Left forelimb (tissue), 1 donor: ENCODE results near the gene ALDH3B1.

Source experiments
- DNase-seq: peaks from one replicate; pipeline ENCODE4 v3.0.0-alpha.2; 2018; ENCODE audit warnings: low spot score

ALDH3B1 gene

DNA sequence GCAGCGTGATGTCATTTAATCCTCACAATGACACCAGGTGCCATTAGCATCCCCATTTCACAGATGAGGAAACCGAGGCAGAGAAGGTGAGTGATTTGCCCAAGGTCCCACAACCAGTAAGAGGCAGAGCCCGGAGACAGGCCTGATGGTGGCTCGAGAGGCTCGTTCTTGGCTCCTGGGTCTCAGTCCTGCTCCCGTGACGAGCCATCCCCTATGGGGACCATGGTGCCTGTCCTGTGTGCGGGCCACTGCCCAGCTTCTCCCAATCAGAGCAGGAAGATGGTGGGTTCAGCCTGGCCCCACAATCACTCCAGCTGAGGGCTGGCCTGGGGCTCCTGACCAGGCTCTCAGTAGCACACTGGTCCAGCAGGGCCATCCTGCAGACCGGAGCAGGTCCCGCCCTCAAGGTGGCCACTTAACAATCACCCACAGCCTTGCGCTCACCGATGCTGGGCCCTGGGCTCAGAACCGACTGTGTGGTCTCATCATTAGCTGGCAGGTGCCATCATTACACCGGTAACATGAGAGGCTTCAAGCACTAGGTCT, 3.6 kb downstream of the ALDH3B1 start:
- DNase-seq: no peak

DNA sequence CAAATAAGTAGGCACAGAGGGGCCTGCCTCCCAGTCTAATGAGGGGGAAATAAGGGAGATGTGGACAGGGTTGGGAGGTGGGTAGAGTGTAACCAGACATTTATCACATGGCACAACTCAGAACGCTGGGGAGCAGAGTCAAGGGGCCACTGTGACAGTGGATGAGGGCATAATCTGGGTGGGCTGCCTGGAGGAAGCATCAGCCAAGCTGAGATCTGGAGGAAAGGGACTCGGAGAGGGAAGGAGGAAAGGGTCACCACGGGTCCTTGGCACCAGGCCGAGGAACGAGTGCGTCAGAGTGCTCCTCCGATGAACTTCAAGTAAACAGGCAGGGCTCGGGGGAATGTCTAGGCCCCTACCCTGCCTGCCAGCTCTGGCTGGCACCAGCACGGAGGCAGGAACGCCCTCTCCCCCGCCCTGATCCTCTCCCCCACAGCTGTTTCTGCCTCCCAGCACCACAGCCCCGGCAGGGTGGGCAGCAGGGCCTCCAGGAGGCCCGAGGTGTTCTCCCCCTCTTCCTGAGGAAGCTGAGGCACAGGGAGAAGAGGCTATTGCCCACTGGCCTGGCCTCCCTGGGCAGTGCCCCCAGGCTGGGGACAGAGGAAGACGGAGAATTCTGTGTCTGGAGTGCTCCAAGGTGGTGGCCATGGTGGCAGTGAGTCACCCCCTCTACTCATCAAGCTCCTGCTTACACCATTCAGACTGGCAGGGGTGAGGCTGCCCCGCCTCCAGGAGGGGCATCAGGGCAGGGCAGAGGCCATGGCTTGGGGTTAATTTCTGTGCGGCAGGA, 4.2 kb downstream of the ALDH3B1 start:
- no peak for DNase-seq

DNA sequence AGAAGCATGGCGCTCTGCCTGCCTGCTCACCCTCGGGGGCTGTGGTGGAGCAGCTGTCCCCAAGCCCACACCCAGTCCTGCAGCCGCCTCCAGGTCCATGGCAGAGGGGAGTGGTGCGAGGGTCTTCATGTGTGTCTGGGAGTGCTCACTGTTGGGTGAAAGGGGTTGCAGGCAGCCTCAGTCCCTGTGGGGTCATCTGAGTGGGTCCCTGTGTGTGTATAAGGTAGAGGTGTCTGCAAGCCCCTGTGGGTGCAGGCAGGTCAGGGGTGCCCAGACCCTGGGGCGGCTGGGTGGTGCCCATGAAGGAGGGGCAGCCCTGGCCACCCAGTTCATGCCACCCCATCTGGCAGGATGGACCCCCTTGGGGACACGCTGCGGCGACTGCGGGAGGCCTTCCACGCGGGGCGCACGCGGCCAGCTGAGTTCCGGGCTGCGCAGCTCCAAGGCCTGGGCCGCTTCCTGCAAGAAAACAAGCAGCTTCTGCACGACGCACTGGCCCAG, 4.9 kb downstream of the ALDH3B1 start:
- no peak for DNase-seq

DNA sequence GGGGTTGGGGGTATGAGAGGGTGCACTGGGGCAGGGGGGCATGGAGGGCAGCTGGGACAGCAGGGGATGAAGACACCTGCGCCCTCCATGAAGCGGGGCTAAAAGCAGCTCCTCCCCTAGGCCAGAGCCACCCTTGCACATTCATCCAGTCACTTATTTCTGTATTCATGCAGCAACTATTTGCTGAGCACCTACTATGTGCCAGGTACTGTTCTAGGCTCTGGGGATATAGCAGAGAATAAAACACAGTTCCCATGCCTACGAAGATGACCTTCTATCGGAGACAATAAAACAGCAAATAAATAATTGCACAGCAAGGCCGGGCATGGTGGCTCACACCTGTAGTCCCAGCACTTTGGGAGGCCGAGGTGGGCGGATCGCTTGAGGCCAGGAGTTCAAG, 5.3 kb downstream of the ALDH3B1 start:
- no peak for DNase-seq

DNA sequence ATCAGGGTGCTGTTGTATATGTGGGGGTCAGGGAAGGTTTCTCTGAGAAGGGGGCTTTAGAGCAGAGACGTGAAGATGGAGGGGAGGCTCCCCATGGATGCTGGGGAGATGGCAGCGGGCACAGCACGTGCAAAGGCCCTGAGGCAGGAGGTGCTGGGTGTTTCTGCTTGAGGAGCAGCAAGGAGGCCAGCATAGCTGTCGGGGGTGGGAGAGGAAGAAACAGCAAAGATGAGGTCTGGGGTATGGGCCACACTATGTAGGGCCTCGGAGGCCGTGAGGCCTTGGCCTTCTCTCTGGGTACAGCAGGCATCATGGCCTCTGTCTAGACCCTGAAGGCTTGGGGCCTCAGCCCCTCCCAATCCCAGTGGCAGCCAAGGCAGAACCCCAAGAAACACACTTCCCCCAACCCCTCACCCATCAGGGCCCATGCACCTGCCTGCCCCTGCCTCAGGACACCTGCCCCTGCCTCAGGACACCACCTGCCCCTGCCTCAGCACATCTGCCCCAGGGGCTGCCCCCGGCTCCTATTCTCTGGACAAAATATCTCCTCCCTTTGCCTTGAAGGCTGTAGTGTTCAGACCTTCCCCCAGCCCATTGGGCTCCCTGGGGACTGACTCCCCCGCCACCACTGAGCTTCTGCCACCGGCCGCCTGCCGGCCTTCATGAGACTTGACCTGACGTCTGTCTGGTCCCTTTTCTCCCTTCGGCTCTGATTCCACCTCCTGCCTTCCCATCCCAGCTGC, 6.2 kb downstream of the ALDH3B1 start:
- no peak for DNase-seq

DNA sequence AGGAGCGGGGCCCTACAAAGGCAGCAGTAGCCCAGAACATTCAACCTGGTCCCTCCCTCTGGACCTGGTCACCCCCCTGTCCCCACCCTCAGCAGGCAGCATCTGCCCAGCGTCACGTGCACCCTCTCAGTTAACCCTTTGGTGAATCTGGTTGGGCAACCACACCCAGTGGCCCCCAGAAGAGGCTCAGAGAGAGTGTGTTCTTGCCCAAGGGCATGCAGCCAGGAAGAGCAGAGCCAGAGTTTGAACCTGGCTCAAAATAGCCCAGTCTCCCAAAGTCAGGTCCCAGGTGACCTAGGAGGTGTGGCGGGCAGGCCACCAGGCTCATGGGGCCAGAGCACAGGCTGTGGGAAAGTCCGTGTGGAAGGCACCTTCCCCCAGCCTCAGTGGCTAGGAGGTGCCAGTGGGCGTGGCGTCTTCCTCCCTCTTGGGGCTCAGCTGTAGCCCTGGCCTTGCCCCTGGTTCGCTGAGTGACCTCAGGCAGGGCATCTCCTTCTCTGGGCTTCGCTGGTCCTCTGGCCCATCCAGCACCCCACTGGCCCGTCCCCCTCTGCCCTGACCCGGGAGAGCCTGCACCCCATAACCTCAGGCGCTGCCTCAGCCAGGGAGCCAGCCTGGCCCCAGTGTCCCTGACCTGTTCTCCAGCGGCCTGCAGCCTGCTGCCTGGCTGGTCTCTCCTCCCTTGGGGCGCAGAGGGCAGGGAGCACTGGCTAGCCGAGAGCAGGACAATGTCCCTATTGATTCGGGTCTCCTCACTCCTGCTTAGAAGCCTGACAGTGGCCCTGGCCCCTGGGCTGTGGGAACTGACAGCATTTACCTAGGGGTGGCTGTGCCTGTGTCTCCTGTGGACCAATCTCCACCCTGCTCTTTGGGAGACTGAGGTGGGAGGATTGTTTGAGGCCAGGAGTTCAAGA, 7.0 kb downstream of the ALDH3B1 start:
- no peak for DNase-seq

DNA sequence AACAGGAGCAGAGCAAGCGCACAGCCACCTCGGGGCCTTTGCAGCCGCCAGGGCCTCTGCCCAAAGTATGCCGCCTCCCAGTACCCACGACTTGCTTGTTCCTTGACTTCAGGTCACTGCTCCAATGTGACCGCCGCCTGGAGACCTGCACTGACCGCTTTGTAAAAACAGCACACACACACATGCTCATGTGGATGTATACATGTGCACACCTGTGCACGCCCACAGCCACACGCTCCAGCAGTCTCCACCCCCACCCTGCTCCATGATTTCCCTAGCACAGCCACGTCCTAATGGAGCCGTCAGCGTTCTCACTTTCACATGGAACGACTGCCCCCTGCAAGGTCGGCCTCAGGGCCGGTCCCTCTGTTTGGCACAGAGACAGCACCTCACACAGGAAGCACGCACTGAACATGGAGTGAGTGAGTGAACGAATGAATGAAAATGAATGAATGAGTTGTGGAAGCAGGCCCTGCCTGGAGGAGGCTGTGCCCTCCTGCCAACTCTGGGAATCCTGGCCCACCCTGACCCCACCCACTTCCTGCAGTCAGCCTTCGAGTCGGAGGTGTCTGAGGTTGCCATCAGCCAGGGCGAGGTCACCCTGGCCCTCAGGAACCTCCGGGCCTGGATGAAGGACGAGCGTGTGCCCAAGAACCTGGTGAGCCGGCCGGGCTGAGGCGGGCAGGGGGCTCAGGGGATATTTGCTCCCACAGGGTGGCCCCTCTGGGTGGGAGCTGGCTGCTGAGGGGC, 8.0 kb downstream of the ALDH3B1 start:
- DNase-seq: no peak

DNA sequence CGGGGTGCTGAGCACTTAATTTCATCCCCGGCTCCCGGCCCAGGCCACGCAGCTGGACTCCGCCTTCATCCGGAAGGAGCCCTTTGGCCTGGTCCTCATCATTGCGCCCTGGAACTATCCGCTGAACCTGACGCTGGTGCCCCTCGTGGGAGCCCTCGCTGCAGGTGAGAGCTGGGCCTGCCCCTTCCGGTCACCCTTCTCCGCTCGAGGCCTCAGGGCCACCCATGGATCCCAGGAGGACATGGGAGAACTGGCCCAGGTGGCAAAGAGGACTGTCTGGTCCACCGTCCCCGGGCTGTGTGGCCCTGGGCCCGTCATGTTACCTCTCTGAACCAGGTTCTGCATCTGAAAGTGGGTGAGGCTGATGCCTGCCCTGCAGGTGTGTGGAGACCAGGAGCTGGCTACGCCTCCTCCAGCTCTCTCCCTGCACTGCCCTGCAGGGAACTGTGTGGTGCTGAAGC, 8.6 kb downstream of the ALDH3B1 start:
- no peak for DNase-seq

DNA sequence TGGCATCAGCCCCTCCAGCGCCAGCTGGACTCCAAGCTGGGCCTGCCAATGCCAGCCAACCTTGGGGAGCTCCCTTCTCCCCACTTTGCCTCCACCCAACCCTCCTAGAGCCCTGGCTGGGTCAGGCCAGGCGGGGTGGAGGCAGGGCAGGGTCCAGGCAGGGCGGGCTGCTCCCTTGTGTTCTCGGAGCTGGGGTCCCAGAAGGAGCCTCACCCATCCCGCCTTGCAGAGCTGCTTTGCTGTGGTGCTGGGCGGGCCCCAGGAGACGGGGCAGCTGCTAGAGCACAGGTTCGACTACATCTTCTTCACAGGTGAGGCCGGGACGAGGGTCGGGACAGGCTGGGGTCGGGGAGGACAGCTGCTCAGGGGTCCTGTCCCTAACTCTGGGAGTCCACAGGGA, 9.4 kb downstream of the ALDH3B1 start:
- no peak for DNase-seq

DNA sequence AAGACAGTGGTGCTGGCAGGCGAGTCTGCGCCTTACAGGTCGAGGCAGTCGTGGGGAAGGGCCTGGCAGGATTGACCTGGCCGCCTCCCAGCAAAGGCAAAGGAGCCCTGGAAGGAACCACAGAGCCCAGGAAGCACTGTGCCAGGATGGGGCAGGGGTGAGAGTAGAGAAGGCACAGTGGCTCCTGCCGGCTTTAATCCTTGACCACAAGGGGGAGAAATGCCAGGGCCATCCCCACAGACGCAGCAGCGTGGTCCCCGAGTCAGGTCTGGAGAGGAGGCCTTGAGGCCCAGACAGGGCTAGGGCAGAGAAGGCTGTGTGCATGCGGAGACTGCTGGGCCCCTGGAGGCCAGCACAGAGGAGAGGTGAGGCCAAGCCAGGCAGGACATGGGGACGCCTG, 10.4 kb downstream of the ALDH3B1 start:
- DNase-seq: no peak

DNA sequence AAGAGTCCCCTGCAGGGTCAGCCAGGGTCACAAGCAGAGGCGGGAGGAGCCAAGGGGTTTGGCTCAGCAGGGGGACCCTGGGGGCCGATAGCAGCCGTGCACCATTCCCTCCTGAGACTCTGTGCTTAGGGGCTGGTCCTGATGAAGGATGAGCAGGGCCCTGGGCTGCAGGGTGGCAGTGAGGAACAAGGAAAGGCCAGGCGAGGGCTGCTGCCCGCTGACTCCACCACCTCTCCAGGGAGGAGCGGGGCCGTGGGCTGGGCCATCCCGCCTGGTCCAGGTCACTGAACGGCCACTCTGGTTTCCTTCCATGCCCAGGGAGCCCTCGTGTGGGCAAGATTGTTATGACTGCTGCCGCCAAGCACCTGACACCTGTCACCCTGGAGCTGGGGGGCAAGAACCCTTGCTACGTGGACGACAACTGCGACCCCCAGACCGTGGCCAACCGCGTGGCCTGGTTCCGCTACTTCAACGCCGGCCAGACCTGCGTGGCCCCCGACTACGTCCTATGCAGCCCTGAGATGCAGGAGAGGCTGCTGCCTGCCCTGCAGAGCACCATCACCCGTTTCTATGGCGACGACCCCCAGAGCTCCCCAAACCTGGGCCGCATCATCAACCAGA, 11.2 kb downstream of the ALDH3B1 start:
- DNase-seq: no peak

DNA sequence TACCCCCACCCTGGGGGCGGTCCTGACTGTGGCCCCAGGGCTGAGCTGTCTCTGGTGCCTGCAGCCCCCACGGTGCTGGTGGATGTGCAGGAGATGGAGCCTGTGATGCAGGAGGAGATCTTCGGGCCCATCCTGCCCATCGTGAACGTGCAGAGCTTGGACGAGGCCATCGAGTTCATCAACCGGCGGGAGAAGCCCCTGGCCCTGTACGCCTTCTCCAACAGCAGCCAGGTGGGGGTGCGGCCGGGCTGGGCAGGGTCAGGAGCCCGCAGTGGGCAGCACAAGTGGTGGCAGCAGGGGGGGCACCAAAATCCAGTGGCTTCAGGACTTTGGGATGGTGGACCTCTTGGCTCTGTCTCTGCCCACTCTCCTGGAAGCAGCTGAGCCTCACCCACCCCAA, 12.4 kb downstream of the ALDH3B1 start:
- DNase-seq: no peak

DNA sequence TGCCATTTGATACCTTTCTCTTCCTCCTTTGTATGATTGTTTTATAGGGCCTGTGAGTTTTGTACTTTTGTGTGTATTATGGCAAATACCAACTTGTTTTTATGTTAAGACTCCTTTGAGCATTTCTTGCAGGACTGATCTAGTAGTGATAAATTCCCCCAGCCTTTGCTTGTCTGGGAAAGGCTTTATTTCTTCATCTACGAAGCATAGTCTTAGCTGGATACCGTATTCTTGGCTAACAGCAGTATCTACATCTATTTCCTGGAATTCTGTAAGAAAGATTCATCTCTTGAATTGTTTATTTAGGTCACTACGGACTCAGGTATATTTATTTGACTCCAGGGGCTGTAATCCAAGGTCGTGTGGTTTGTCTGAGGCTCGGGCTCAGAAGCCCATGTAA, 14.4 kb downstream of the ALDH3B1 start:
- DNase-seq: no peak

DNA sequence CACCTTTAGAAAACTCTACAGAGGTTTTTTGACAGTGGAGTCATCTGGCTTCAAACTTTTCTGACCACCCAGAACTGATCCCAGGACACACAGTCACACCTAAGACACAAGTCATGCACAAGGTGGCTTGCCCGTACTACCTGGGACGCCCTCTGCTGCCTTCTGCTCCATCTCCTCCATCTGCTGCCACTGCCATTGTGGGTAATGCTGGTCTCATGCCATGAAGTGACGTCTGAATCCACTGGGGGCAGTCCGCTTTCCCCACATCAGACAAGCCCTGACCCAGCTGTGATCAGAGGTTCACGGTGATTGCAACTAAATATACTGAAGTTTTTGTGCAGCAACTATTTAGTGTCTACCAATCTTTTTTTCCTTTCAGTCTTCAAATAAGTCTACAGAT, 14.9 kb downstream of the ALDH3B1 start:
- DNase-seq: no peak

DNA sequence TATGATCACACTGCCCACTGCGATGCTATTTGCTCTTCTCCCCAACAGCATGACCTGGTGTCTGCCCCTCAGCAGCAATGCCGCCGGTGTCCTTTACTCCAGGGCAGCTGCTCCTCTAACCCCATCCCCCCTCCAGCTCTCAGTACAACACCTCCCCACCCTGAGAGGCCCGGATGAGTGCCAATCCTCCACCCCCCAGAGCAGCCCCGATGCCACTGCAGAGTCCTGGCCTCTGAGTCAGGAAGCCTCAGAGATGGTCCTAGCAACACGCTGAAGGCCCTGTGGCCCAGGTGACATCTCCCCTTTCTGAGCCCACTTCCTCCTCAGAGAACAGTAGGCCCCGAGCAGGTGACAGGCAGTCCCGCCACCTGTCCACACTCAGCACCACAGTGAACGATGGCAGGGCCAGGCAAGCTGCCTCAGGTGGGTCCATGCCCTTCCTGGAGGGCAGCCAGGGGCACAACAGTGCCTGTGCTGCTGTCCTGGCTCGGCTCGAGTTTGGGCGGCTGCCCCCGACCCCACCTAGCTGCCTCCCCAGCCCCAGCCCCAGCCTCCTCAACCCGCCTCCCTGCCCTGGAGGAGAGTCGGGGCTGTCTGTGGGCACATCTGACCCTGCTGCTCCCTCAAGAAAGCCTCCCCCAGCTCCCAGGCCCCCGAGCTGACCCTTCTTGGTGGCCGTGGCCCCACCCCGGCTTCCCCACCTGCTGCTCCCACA, 16.4 kb downstream of the ALDH3B1 start:
- DNase-seq: no peak

DNA sequence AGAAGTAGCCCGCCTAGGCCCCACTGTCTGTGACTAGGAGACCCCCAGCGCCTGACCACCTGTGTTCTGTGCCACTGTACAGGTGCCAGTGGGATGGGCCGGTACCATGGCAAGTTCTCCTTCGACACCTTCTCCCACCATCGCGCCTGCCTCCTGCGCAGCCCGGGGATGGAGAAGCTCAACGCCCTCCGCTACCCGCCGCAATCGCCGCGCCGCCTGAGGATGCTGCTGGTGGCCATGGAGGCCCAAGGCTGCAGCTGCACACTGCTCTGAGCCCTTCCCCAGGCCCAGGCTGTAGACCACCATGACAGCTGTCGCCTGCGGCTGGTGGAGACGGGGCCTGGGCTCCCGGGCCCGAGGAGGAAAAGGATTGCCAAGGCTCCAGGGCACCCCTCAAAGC, 17.5 kb downstream of the ALDH3B1 start:
- DNase-seq: no peak

DNA sequence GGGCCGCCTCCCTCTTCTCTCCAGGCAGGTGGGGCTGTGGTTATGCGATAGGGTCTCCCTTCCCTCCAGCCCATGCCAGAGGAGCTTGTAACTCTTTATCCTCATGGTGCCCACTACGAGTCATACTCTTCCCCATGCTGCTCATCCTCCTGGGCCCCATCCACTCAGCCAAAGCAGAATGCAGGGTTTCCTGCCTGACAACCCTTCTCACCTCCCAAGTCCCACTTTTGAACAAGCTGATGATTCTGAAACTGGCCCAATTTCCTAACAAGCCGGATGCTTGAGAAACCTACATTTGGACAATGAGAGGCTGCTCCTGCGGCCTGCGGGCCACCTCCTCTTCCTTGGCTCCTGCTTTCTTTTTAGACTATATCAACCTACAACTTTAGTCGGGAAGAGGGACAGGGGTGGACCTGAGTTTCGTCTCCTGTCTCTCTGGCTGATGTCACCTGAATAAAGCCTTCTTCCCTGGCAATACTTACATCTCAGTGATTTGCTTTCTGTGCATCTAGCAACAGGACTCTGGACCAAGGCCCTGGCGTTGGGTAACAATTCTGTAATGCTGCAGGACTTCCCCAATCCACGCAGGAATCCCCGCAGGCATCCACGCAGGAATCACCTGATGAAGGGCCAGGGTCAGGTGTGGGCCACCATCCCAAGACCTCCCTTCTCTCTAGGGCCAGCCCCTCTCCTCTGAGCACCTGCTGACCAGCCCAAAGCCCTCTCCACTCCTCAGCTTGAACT, 18.8 kb downstream of the ALDH3B1 start:
- DNase-seq: no peak

DNA sequence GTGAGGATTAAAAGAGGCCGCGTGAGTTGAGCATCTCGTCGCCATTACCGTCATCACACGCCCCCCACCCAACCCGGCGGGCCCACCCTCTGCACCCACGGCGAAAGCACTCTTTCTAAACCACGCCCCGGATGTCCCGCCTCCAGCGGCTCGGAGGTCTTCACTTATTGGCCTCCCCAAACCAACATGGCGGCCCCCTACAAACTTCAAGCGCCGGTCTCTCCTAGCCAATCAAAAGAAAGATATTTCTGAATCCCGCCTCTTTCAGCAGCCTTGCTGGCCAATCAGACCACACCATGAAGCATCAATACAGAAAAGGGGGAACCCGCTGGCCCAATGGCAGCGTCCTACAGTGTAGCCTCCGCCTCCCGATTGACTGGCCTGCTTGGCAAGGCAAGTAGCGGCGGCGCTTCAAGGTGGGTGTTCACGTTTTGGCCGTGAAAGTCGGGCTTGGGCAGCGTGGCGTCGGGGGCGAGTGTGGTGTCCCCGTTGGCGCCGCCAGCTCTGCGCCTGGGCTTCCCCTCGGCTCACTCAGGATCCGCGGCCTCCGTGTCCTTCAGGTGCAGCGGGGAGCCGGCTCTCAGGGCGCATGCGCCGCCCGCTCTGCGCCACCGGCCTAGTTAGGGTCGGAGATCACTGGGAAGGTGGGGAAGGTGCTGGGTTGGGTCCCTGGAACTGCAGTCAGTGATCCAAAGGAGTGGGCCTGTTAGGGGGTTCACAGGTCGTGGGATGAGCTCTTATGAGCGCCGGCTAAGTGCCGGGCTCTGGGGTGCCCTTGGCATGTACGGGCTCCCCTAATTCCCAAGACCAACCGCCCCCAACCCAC, 20.4 kb downstream of the ALDH3B1 start, which contains the start of gene NDUFS8:
Gene NDUFS8, plus strand, starts transcription at position 364 of the 826 bp plus-strand sequence. CDS start 1,471 bp downstream, outside the sequence.
- peak; percentile 97 for DNase-seq
